ENCODE results near the gene ELMO3. TPM values are rescaled to one million over a fixed set of nuclear protein-coding genes. Genes with fewer than 3 reads are reported as not detected.
A peak's percentile ranks its signal among the peaks of the same experiment; 100 is the strongest.

Gene ELMO3
- total RNA-seq, 4 donors from 2014 or later: 25.6 to 119 (median 82.2) TPM

- DNase-seq: no peak
- H3K9me3 ChIP-seq: no peaks in the 10 kb centered on the region
- no peak for TF ChIP-seq CTCF (IDR thresholded peaks at IDR 0.05)
- no peak for TF ChIP-seq POLR2A (IDR thresholded peaks at IDR 0.05)
- peak overlapping the region; percentile 64 to 96 (median 86) for H3K27ac ChIP-seq
- no peaks in the 10 kb centered on the region for H3K27me3 ChIP-seq
- H3K4me1 ChIP-seq: peaks cover 8 to 53% (median 31%) of the 10 kb centered on the region in 4 donors
- H3K36me3 ChIP-seq: no peaks in the 10 kb centered on the region
- H3K4me3 ChIP-seq: peak overlapping the region; percentile 34 to 56 (median 52)
Measured at GRCh38 chr16:67174706-67175231, 24.2 kb upstream of the ELMO3 start.

GRCh38 chr16:67176662-67177061 lies 22.3 kb upstream of the ELMO3 start:
- peaks cover 3 to 49% (median 22%) of the 10 kb centered on the region in 4 donors for H3K4me1 ChIP-seq
- H3K36me3 ChIP-seq: no peaks in the 10 kb centered on the region
- no peaks in the 10 kb centered on the region for H3K9me3 ChIP-seq
- TF ChIP-seq POLR2A (IDR thresholded peaks at IDR 0.05) (no peak), CTCF (IDR thresholded peaks at IDR 0.05) (no peak)
- no peak for DNase-seq
- no peak overlapping the region for H3K27ac ChIP-seq
- no peaks in the 10 kb centered on the region for H3K27me3 ChIP-seq
- no peak overlapping the region for H3K4me3 ChIP-seq

GRCh38 chr16:67177743-67178699 lies 20.9 kb upstream of the ELMO3 start:
- H3K4me3 ChIP-seq: peak overlapping the region; percentile 33 to 59 (median 48)
- peaks cover 5 to 62% (median 21%) of the 10 kb centered on the region in 4 donors for H3K4me1 ChIP-seq
- peak in 3 of 6 experiments; percentile 13 to 39 (median 37) for TF ChIP-seq CTCF (IDR thresholded peaks at IDR 0.05)
- peak; percentile 38 to 63 for TF ChIP-seq POLR2A (IDR thresholded peaks at IDR 0.05)
- peak overlapping the region; percentile 49 to 86 (median 68) for H3K27ac ChIP-seq
- peak; percentile 46 to 92 (median 87) for DNase-seq
- H3K36me3 ChIP-seq: no peaks in the 10 kb centered on the region
- H3K9me3 ChIP-seq: no peaks in the 10 kb centered on the region
- no peaks in the 10 kb centered on the region for H3K27me3 ChIP-seq

- Histone ChIP-seq H3K4me3 (no peak overlapping the region), H3K27me3 (no peaks in the 10 kb centered on the region), H3K9me3 (no peaks in the 10 kb centered on the region), H3K4me1 (peaks cover 7 to 53% (median 14%) of the 10 kb centered on the region in 4 donors), H3K27ac (no peak overlapping the region), H3K36me3 (no peaks in the 10 kb centered on the region)
- TF ChIP-seq CTCF (IDR thresholded peaks at IDR 0.05) (no peak), POLR2A (IDR thresholded peaks at IDR 0.05) (no peak)
- DNase-seq: no peak
Measured at GRCh38 chr16:67179421-67180080, 19.4 kb upstream of the ELMO3 start.

DNA sequence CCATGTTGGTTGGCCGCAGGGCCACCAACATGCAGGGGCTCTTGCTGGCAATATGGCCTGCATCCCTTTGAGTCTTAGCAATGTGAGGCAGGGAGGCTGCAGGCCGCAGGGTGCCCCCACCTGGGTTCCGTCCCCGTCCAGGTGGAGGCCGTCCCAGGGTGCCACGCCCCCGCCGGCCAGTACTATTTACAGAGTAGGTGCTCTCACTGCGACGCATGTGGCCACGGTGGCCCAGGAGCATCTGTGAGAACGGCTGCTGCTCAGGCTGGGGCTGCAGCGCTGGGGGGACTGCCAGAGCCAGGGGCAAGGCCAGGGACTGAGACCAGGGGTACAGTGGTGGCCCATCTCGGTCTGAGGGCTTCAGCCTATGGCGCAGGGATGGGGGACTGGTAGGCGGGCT lies 18.8 kb upstream of the ELMO3 start:
- H3K9me3 ChIP-seq: no peaks in the 10 kb centered on the region
- no peak overlapping the region for H3K27ac ChIP-seq
- no peaks in the 10 kb centered on the region for H3K36me3 ChIP-seq
- TF ChIP-seq POLR2A (IDR thresholded peaks at IDR 0.05): no peak
- TF ChIP-seq CTCF (IDR thresholded peaks at IDR 0.05): no peak
- no peak overlapping the region for H3K4me3 ChIP-seq
- H3K27me3 ChIP-seq: no peaks in the 10 kb centered on the region
- DNase-seq: no peak
- H3K4me1 ChIP-seq: peaks cover 7 to 53% (median 18%) of the 10 kb centered on the region in 4 donors
